Large intestine (tissue), 3 donors: ENCODE results near the gene DAPK3. TPM values are rescaled to one million over a fixed set of nuclear protein-coding genes. Genes with fewer than 3 reads are reported as not detected.
A peak's percentile ranks its signal among the peaks of the same experiment; 100 is the strongest.
"Not testable (repeated sequence)": the region's sequence is repeated elsewhere in the genome, so short reads cannot be mapped to it uniquely, and the experiment has no call there.

ENCODE experiments used
- DNase-seq, 2 donors: peaks; one replicate each; pipeline versions ENCODE4 v3.0.0 to v3.0.0-alpha.2; 2013
- H3K27ac ChIP-seq: one replicate; pipeline ENCODE4 v1.5.1; 2013; ENCODE audit warnings: low read length
- H3K27me3 ChIP-seq: 2 replicates; pipeline ENCODE4 v1.6.1; 2013; ENCODE audit warnings: low read length; ENCODE audit not compliant: control insufficient read depth, insufficient read depth
- H3K36me3 ChIP-seq: 2 replicates; pipeline ENCODE4 v1.6.1; 2013; ENCODE audit warnings: low read length; ENCODE audit not compliant: control insufficient read depth, insufficient read depth
- H3K4me1 ChIP-seq: one replicate; pipeline ENCODE4 v1.6.1; 2013; ENCODE audit warnings: low read length; ENCODE audit not compliant: control insufficient read depth, insufficient read depth
- H3K4me3 ChIP-seq: one replicate; pipeline ENCODE4 v1.5.1; 2013; ENCODE audit warnings: low read length
- H3K9me3 ChIP-seq: one replicate; pipeline ENCODE4 v1.6.1; 2013; ENCODE audit warnings: mild to moderate bottlenecking, low read depth, low read length, moderate library complexity; ENCODE audit not compliant: control insufficient read depth
- WGBS: methylation state at CpG from one replicate; pipeline ENCODE4 v1.1.5; 2013; ENCODE audit warnings: low lambda C conversion rate; ENCODE audit not compliant: insufficient coverage; 5-methylcytosine and 5-hydroxymethylcytosine counted together
- polyA plus RNA-seq: library from polyadenylated mRNA; unstranded; fragments of 120-200 nt; gene quantifications from one replicate; pipeline ENCODE4 v1.2.1, GENCODE V29; 2013

DAPK3 gene
- polyA plus RNA-seq, 1 donor = 52.9 TPM

- Histone ChIP-seq H3K4me1 (no peaks in the 10 kb centered on the region), H3K27me3 (no peaks in the 10 kb centered on the region), H3K36me3 (peaks cover 72% of the 10 kb centered on the region), H3K9me3 (peaks cover 26% of the 10 kb centered on the region), H3K27ac (no peak overlapping the region), H3K4me3 (no peak overlapping the region)
- DNase-seq = no peak
- no CpG with 5 or more reads among the region's 59 CpGs for WGBS
These were observed 6.6 kb upstream of the DAPK3 start for GRCh38 chr19:3977242-3978143.

- H3K36me3 ChIP-seq = peaks cover 64% of the 10 kb centered on the region
- DNase-seq = no peak
These were observed 5.8 kb upstream of the DAPK3 start for GRCh38 chr19:3976495-3977241.

GRCh38 chr19:3975637-3976087 lies 4.8 kb upstream of the DAPK3 start:
- H3K4me3 ChIP-seq = no peak overlapping the region
- H3K27ac ChIP-seq = no peak overlapping the region
- H3K36me3 ChIP-seq = peaks cover 54% of the 10 kb centered on the region
- WGBS = no CpG with 5 or more reads among the region's 14 CpGs
- no peak for DNase-seq
- H3K9me3 ChIP-seq = peaks cover 21% of the 10 kb centered on the region
- H3K27me3 ChIP-seq = no peaks in the 10 kb centered on the region
- H3K4me1 ChIP-seq = peaks cover 2% of the 10 kb centered on the region

More at GRCh38 chr19:3976495-3977241, 5.8 kb upstream of the DAPK3 start:
- WGBS = no CpG with 5 or more reads among the region's 29 CpGs
- Histone ChIP-seq H3K4me3 (no peak overlapping the region), H3K4me1 (no peaks in the 10 kb centered on the region), H3K27me3 (no peaks in the 10 kb centered on the region), H3K9me3 (peaks cover 26% of the 10 kb centered on the region), H3K27ac (no peak overlapping the region)

- Histone ChIP-seq H3K4me3 (no peak overlapping the region), H3K9me3 (peaks cover 18% of the 10 kb centered on the region), H3K36me3 (peaks cover 49% of the 10 kb centered on the region), H3K4me1 (peaks cover 2% of the 10 kb centered on the region), H3K27me3 (no peaks in the 10 kb centered on the region), H3K27ac (no peak overlapping the region)
- DNase-seq = no peak
- 100% methylated on average over 1 of the region's 8 CpGs for WGBS
These were observed 4.2 kb upstream of the DAPK3 start for GRCh38 chr19:3975144-3975543.

- peaks cover 39% of the 10 kb centered on the region for H3K4me1 ChIP-seq
- DNase-seq = no peak
- 10% methylated on average over 2 of the region's 22 CpGs for WGBS
- H3K36me3 ChIP-seq = peaks cover 35% of the 10 kb centered on the region
- H3K27ac ChIP-seq = peak overlapping the region; percentile 93
- H3K4me3 ChIP-seq = peak overlapping the region; percentile 100
- no peaks in the 10 kb centered on the region for H3K9me3 ChIP-seq
- H3K27me3 ChIP-seq = no peaks in the 10 kb centered on the region
These were observed 539 bp downstream of the DAPK3 start for GRCh38 chr19:3970313-3970807.

GRCh38 chr19:3969435-3970312 lies 1.2 kb downstream of the DAPK3 start:
- 16% methylated on average over 4 of the region's 23 CpGs for WGBS
- Histone ChIP-seq H3K4me1 (peaks cover 39% of the 10 kb centered on the region), H3K9me3 (no peaks in the 10 kb centered on the region), H3K27ac (peak overlapping the region; percentile 93), H3K27me3 (no peaks in the 10 kb centered on the region), H3K36me3 (peaks cover 36% of the 10 kb centered on the region), H3K4me3 (peak overlapping the region; percentile 100)
- no peak for DNase-seq

- H3K27me3 ChIP-seq = no peaks in the 10 kb centered on the region
- WGBS = no CpG with 5 or more reads among the region's 9 CpGs
- peak; percentile 83 to 89 for DNase-seq
- no peaks in the 10 kb centered on the region for H3K9me3 ChIP-seq
- peak overlapping the region; percentile 100 for H3K4me3 ChIP-seq
- peaks cover 39% of the 10 kb centered on the region for H3K4me1 ChIP-seq
- H3K27ac ChIP-seq = peak overlapping the region; percentile 93
- peaks cover 43% of the 10 kb centered on the region for H3K36me3 ChIP-seq
These were observed 2.1 kb downstream of the DAPK3 start for GRCh38 chr19:3968556-3969434.

GRCh38 chr19:3967983-3968382 lies 2.9 kb downstream of the DAPK3 start:
- H3K4me3 ChIP-seq, H3K27me3 ChIP-seq, H3K9me3 ChIP-seq, DNase-seq: not testable (repeated sequence)
- no CpG with 5 or more reads among the region's 12 CpGs for WGBS
- Histone ChIP-seq H3K36me3 (peaks cover 51% of the 10 kb centered on the region), H3K27ac (peak overlapping the region; percentile 93), H3K4me1 (peaks cover 39% of the 10 kb centered on the region)
